ENCODE data around the gene MRPL21.

GRCh38 chr11:68929135-68929534, 25.5 kb upstream of the MRPL21 start:
- no peak for TF ChIP-seq EZH2phosphoT487 (IDR thresholded peaks at IDR 0.05; ENCODE audit: insufficient read depth, low read depth)
- TF ChIP-seq EZH2 (IDR thresholded peaks at IDR 0.05; ENCODE audit: insufficient read depth, poor library complexity, severe bottlenecking), result no peak

Measured in GM23248 (cell line).